ENCODE data around the gene ITIH4. TPM values are rescaled to one million over a fixed set of nuclear protein-coding genes. Genes with fewer than 3 reads are reported as not detected.

The ITIH4 gene
- total and polyA plus RNA-seq, 2 of the 13 experiments (the other 11 are each of a cell fraction or from before 2014, with no cell fraction given), result 2.7 to 5.3 TPM

- Histone ChIP-seq H2AFZ (ENCODE audit: low read length) (no peak overlapping the region), H4K20me1 (ENCODE audit: insufficient read depth, low read length) (no peaks in the 10 kb centered on the region), H3K4me3 (replicated peaks in 1 of 3; ENCODE audit: insufficient read depth in 1 of 3, low read depth in 2 of 3, low read length in 3 of 3) (no peak overlapping the region), H3K4me2 (ENCODE audit: low read depth, low read length) (no peak overlapping the region), H3K27me3 (ENCODE audit: control insufficient read depth in 1 of 2, insufficient read depth in 2 of 2, low read length in 2 of 2) (no peaks in the 10 kb centered on the region), H3K79me2 (ENCODE audit: insufficient read depth, low read length) (no peaks in the 10 kb centered on the region), H3K9ac (ENCODE audit: insufficient read depth, low read depth, low read length) (no peak overlapping the region), H3K27ac (ENCODE audit: extremely low read length, insufficient read depth, low read length) (no peak overlapping the region), H3K36me3 (replicated peaks in 1 of 2; ENCODE audit: control insufficient read depth in 1 of 2, insufficient read depth in 2 of 2, low read length in 2 of 2) (no peaks in the 10 kb centered on the region), H3K4me1 (ENCODE audit: insufficient read depth, low read length) (peaks cover 33% of the 10 kb centered on the region), H3K9me3 (ENCODE audit: low read length) (no peaks in the 10 kb centered on the region)
- ChIA-PET CTCF (ENCODE audit: low intra/inter-chr PET ratio, low total read pairs) (no interaction called here), POLR2A (no interaction called here)
- no TSS peak for BruUV-seq (replicated peaks)
- ATAC-seq, result no peak
- intact Hi-C loops (cut with micrococcal nuclease; ENCODE audit: unreplicated experiment) (no loop called here), in situ Hi-C loops (cut with HindIII; ENCODE audit: extremely low pct_ligation_motif_present, low pct_unique_long_range_greater_than_20kb) (no loop called here)
- 93% methylated on average over 8 of the region's 10 CpGs for WGBS (ENCODE audit: low lambda C conversion rate)
- no peak for FAIRE-seq
- TF ChIP-seq GABPB1 (CRISPR knock-in tag; IDR thresholded peaks at IDR 0.05) (0 out of 2 replicates have a peak, but pooled peaks have one; percentile 10), FOXC1 (CRISPR knock-in tag; IDR thresholded peaks at IDR 0.05; ENCODE audit: borderline replicate concordance) (0 out of 2 replicates have a peak, but pooled peaks have one; percentile 18), SIX4 (CRISPR knock-in tag; IDR thresholded peaks at IDR 0.05) (no peak), ZNF687 (CRISPR knock-in tag; IDR thresholded peaks at IDR 0.05) (peak; percentile 13; the same call in 1 of the 2 replicates)
- no peak for DNase-seq (ENCODE audit: low spot score)
Observed at GRCh38 chr3:52870471-52870870, 40.0 kb upstream of the ITIH4 start.

- TF ChIP-seq SNAPC5 (CRISPR knock-in tag; IDR thresholded peaks at IDR 0.05; ENCODE audit: borderline replicate concordance) (no peak), ZNF3 (CRISPR knock-in tag; IDR thresholded peaks at IDR 0.05) (no peak), ZNF557 (CRISPR knock-in tag; IDR thresholded peaks at IDR 0.05) (no peak), SSRP1 (CRISPR knock-in tag; IDR thresholded peaks at IDR 0.05) (no peak), HINFP (CRISPR knock-in tag; IDR thresholded peaks at IDR 0.05; ENCODE audit: low read depth) (no peak)
- H3K4me1 ChIP-seq (ENCODE audit: insufficient read depth, low read length), result peaks cover 15% of the 10 kb centered on the region
- in situ Hi-C loops (cut with HindIII; ENCODE audit: extremely low pct_ligation_motif_present, low pct_unique_long_range_greater_than_20kb), result no loop called here
- no peaks in the 10 kb centered on the region for H3K36me3 ChIP-seq (replicated peaks in 1 of 2; ENCODE audit: control insufficient read depth in 1 of 2, insufficient read depth in 2 of 2, low read length in 2 of 2)
- DNase-seq (ENCODE audit: low spot score), result no peak
- no peak overlapping the region for H3K9ac ChIP-seq (ENCODE audit: insufficient read depth, low read depth, low read length)
- intact Hi-C loops (cut with micrococcal nuclease; ENCODE audit: unreplicated experiment), result no loop called here
- no peaks in the 10 kb centered on the region for H4K20me1 ChIP-seq (ENCODE audit: insufficient read depth, low read length)
- no peaks in the 10 kb centered on the region for H3K79me2 ChIP-seq (ENCODE audit: insufficient read depth, low read length)
- H2AFZ ChIP-seq (ENCODE audit: low read length), result no peak overlapping the region
- ATAC-seq, result no peak
- ChIA-PET POLR2A (no interaction called here), CTCF (ENCODE audit: low intra/inter-chr PET ratio, low total read pairs) (no interaction called here)
- H3K27ac ChIP-seq (ENCODE audit: extremely low read length, insufficient read depth, low read length), result no peak overlapping the region
- 92% methylated on average over 12 of the region's 12 CpGs for WGBS (ENCODE audit: low lambda C conversion rate)
- H3K9me3 ChIP-seq (ENCODE audit: low read length), result no peaks in the 10 kb centered on the region
- no peak overlapping the region for H3K4me2 ChIP-seq (ENCODE audit: low read depth, low read length)
- no peak overlapping the region for H3K4me3 ChIP-seq (replicated peaks in 1 of 3; ENCODE audit: insufficient read depth in 1 of 3, low read depth in 2 of 3, low read length in 3 of 3)
- no peak for FAIRE-seq
- no TSS peak for BruUV-seq (replicated peaks)
- no peaks in the 10 kb centered on the region for H3K27me3 ChIP-seq (ENCODE audit: control insufficient read depth in 1 of 2, insufficient read depth in 2 of 2, low read length in 2 of 2)
Observed at GRCh38 chr3:52866427-52866826, 36.0 kb upstream of the ITIH4 start.

Data from HepG2 (cell line).